HEK293 (cell line): Measurements from ENCODE around the gene ARHGAP22.

Experiments
- CTCF ChIA-PET: fragments of 350-600 bp; formaldehyde crosslinking; extraction: SDS; loops from one replicate; lab custom pipeline; 2021; ENCODE audit warnings: antibody characterized with exemption; lab: Yijun Ruan, JAX
- POLR2A ChIA-PET: fragments of 300-600 bp; formaldehyde crosslinking; extraction: SDS; loops from one replicate; lab custom pipeline; 2020; ENCODE audit warnings: antibody characterized with exemption, inconsistent platforms; lab: Yijun Ruan, JAX
- H3K27ac ChIP-seq: fragments of 200-500 bp; sonication (Bioruptor generic); 2 replicates; pipeline ENCODE4 v1.5.1; 2014; ENCODE audit warnings: low read depth, low read length, control low read depth, inconsistent platforms; ENCODE audit errors: extremely low read depth
- H3K36me3 ChIP-seq, 2 experiments: fragments of 200-500 bp in 1 of 2; sonication (Bioruptor generic) in 1 of 2; 1 replicate in 1 of 2; 2 replicates in 1 of 2; pipeline ENCODE4 v1.5.1; 2014 to 2017; ENCODE audit warnings: inconsistent platforms in 2 of 2, low read length in 2 of 2; ENCODE audit not compliant: control insufficient read depth in 2 of 2, insufficient read depth in 1 of 2
- H3K4me1 ChIP-seq: fragments of 200-500 bp; sonication (Bioruptor generic); 2 replicates; pipeline ENCODE4 v1.5.1; 2014; ENCODE audit warnings: mild to moderate bottlenecking, low read length, inconsistent platforms; ENCODE audit not compliant: control insufficient read depth, insufficient read depth
- H3K4me3 ChIP-seq: 2 replicates; pipeline ENCODE4 v1.5.1; 2011; ENCODE audit warnings: low read depth, mild to moderate bottlenecking, control low read depth, low read length, moderate library complexity
- H3K9me3 ChIP-seq: fragments of 200-500 bp; sonication (Bioruptor generic); 2 replicates; pipeline ENCODE4 v1.5.1; 2014; ENCODE audit warnings: low read depth, low read length, inconsistent platforms; ENCODE audit not compliant: control insufficient read depth, insufficient read depth
- BCL11B ChIP-seq: fragments of 450-650 bp; formaldehyde crosslinking; IDR thresholded peaks from 2 replicates; pipeline ENCODE4 v1.5.1; 2016; ENCODE audit warnings: low read depth, missing biosample characterization, missing genetic modification characterization
- GLIS1 ChIP-seq: fragments of 450-650 bp; formaldehyde crosslinking; IDR thresholded peaks from 2 replicates; pipeline ENCODE4 v1.5.1; 2016; ENCODE audit warnings: missing biosample characterization, missing genetic modification characterization
- HOXC10 ChIP-seq: sonication (generic); formaldehyde crosslinking; IDR thresholded peaks from 2 replicates; pipeline ENCODE4 v1.8.1; 2023; ENCODE audit warnings: mild to moderate bottlenecking, missing genetic modification reagents
- HOXD13 ChIP-seq: sonication (generic); formaldehyde crosslinking; IDR thresholded peaks from 2 replicates; pipeline ENCODE4 v1.8.0; 2022; ENCODE audit warnings: missing genetic modification reagents, borderline replicate concordance
- INSM2 ChIP-seq: fragments of 450-650 bp; formaldehyde crosslinking; IDR thresholded peaks from 2 replicates; pipeline ENCODE4 v1.5.1; 2016; ENCODE audit warnings: missing biosample characterization, missing genetic modification characterization
- PRDM2 ChIP-seq: fragments of 450-650 bp; formaldehyde crosslinking; IDR thresholded peaks from 2 replicates; pipeline ENCODE4 v1.5.1; 2016; ENCODE audit warnings: missing biosample characterization, missing genetic modification characterization, borderline replicate concordance
- PRDM6 ChIP-seq: fragments of 450-650 bp; formaldehyde crosslinking; IDR thresholded peaks from 2 replicates; pipeline ENCODE4 v1.5.1; 2017; ENCODE audit warnings: missing biosample characterization, missing genetic modification characterization
- SALL2 ChIP-seq: fragments of 450-650 bp; formaldehyde crosslinking; IDR thresholded peaks from 2 replicates; pipeline ENCODE4 v1.5.0; 2017; ENCODE audit warnings: missing biosample characterization, mild to moderate bottlenecking, missing genetic modification characterization, borderline replicate concordance
- ZBTB17 ChIP-seq: fragments of 450-650 bp; formaldehyde crosslinking; IDR thresholded peaks from 2 replicates; pipeline ENCODE4 v1.5.1; 2016; ENCODE audit warnings: missing biosample characterization, missing genetic modification characterization
- ZBTB49 ChIP-seq: fragments of 450-650 bp; formaldehyde crosslinking; IDR thresholded peaks from 2 replicates; pipeline ENCODE4 v1.5.1; 2016; ENCODE audit warnings: missing biosample characterization, missing genetic modification characterization, low read depth
- ZBTB7A ChIP-seq: fragments of 450-650 bp; formaldehyde crosslinking; IDR thresholded peaks from 2 replicates; pipeline ENCODE4 v1.5.1; 2016; ENCODE audit warnings: low read depth, missing biosample characterization, missing genetic modification characterization
- ZFHX2 ChIP-seq: fragments of 450-650 bp; formaldehyde crosslinking; conservative IDR thresholded peaks from 2 replicates; pipeline ENCODE4 v1.5.1; 2016; ENCODE audit warnings: missing biosample characterization, missing genetic modification characterization
- ZNF169 ChIP-seq: fragments of 450-650 bp; formaldehyde crosslinking; IDR thresholded peaks from 2 replicates; pipeline ENCODE4 v1.5.1; 2016; ENCODE audit warnings: missing biosample characterization, missing genetic modification characterization
- ZNF223 ChIP-seq: fragments of 450-650 bp; formaldehyde crosslinking; IDR thresholded peaks from 2 replicates; pipeline ENCODE4 v1.5.1; 2016; ENCODE audit warnings: missing biosample characterization, missing genetic modification characterization
- ZNF350 ChIP-seq: fragments of 450-650 bp; formaldehyde crosslinking; IDR thresholded peaks from 2 replicates; pipeline ENCODE4 v1.5.0; 2017; ENCODE audit warnings: missing biosample characterization, mild to moderate bottlenecking, missing genetic modification characterization
- ZNF404 ChIP-seq: fragments of 450-650 bp; formaldehyde crosslinking; IDR thresholded peaks from 2 replicates; pipeline ENCODE4 v1.5.1; 2017; ENCODE audit warnings: missing biosample characterization, missing genetic modification characterization
- ZNF513 ChIP-seq: fragments of 450-650 bp; IDR thresholded peaks from 2 replicates; pipeline ENCODE4 v1.5.1; 2018; ENCODE audit warnings: missing biosample characterization, missing genetic modification characterization
- ZNF521 ChIP-seq: fragments of 450-650 bp; formaldehyde crosslinking; IDR thresholded peaks from 2 replicates; pipeline ENCODE4 v1.5.1; 2017; ENCODE audit warnings: missing biosample characterization, mild to moderate bottlenecking, missing genetic modification characterization
- ZNF561 ChIP-seq: fragments of 450-650 bp; IDR thresholded peaks from 2 replicates; pipeline ENCODE4 v1.5.1; 2018; ENCODE audit warnings: missing biosample characterization, missing genetic modification characterization, borderline replicate concordance
- ZNF645 ChIP-seq: fragments of 450-650 bp; formaldehyde crosslinking; IDR thresholded peaks from 2 replicates; pipeline ENCODE4; 2016; ENCODE audit warnings: missing biosample characterization, missing genetic modification characterization
- ZNF707 ChIP-seq: fragments of 450-650 bp; formaldehyde crosslinking; IDR thresholded peaks from 2 replicates; pipeline ENCODE4 v1.5.1; 2016; ENCODE audit warnings: missing biosample characterization, missing genetic modification characterization
- ZNF747 ChIP-seq: fragments of 450-650 bp; formaldehyde crosslinking; IDR thresholded peaks from 2 replicates; pipeline ENCODE4 v1.5.1; 2016; ENCODE audit warnings: missing biosample characterization, missing genetic modification characterization
- ZNF768 ChIP-seq: fragments of 450-650 bp; formaldehyde crosslinking; IDR thresholded peaks from 2 replicates; pipeline ENCODE4 v1.5.1; 2018; ENCODE audit warnings: missing biosample characterization, mild to moderate bottlenecking, missing genetic modification characterization
- ZNF837 ChIP-seq: fragments of 450-650 bp; formaldehyde crosslinking; IDR thresholded peaks from 2 replicates; pipeline ENCODE4 v1.5.1; 2016; ENCODE audit warnings: missing biosample characterization, missing genetic modification characterization
- ZSCAN16 ChIP-seq: fragments of 450-650 bp; formaldehyde crosslinking; IDR thresholded peaks from 2 replicates; pipeline ENCODE4 v1.5.1; 2016; ENCODE audit warnings: missing biosample characterization, missing genetic modification characterization

The ARHGAP22 gene

GRCh38 chr10:48439031-48439430 is 165.8 kb downstream of the ARHGAP22 start (continued):
- no peak for TF ChIP-seq ZNF645
- no peak for TF ChIP-seq ZBTB7A
- no peak for TF ChIP-seq ZBTB17 (tag by site-specific recombination)
- no peak for TF ChIP-seq ZNF707 (tag by site-specific recombination)
- no peak for TF ChIP-seq ZNF521 (tag by site-specific recombination)
- no peak for TF ChIP-seq GLIS1 (tag by site-specific recombination)
- no peak for TF ChIP-seq ZNF350 (tag by site-specific recombination)
- TF ChIP-seq ZSCAN16: no peak
- no peak for TF ChIP-seq ZNF169 (tag by site-specific recombination)
- no peak for TF ChIP-seq INSM2
- no peak for TF ChIP-seq PRDM6 (tag by site-specific recombination)

GRCh38 chr10:48437546-48437945 is 167.3 kb downstream of the ARHGAP22 start:
- H3K36me3 ChIP-seq: peaks cover 0 to 5% of the 10 kb centered on the region in 2 experiments; a peak in 1 of 3 replicates
- ChIA-PET POLR2A (no interaction called here), CTCF (interaction anchor here (1.1 kb wide), 1 partner anchor 218 kb away, joined by 4 read pairs; no protein-coding TSS in a partner anchor)
- H3K9me3 ChIP-seq: no peaks in the 10 kb centered on the region
- H3K4me1 ChIP-seq: no peaks in the 10 kb centered on the region
- no peak overlapping the region for H3K27ac ChIP-seq
- no peak overlapping the region for H3K4me3 ChIP-seq
- TF ChIP-seq ZBTB49 (tag by site-specific recombination) (no peak), ZNF747 (no peak), ZNF837 (no peak), HOXC10 (CRISPR knock-in tag) (no peak), ZNF223 (tag by site-specific recombination) (no peak), ZNF768 (tag by site-specific recombination) (no peak), ZNF513 (tag by site-specific recombination) (no peak), BCL11B (tag by site-specific recombination) (no peak), HOXD13 (CRISPR knock-in tag) (no peak), ZNF404 (tag by site-specific recombination) (no peak), SALL2 (tag by site-specific recombination) (no peak), ZNF561 (no peak), ZFHX2 (tag by site-specific recombination) (no peak), PRDM2 (tag by site-specific recombination) (no peak)
